Panc1 (cell line): Measurements from ENCODE around the gene HP. TPM values are rescaled to one million over a fixed set of nuclear protein-coding genes. Genes with fewer than 3 reads are reported as not detected.

Experiments
- ATAC-seq: fragments of 200-7000 bp; cut with Tn5 transposase; 2 replicates; pipeline ENCODE4 v1.9.1; 2020; ENCODE audit warnings: mild to moderate bottlenecking, moderate library complexity
- BruUV-seq: library from RNA; stranded (reverse); fragments of 400-500 nt; replicated peaks from 2 replicates; lab custom pipeline; 2021; lab: Mats Ljungman, UMichigan
- CTCF ChIA-PET: fragments of 300-600 bp; sonication (Branson Sonifier 250); formaldehyde crosslinking; loops from one replicate; lab custom pipeline; 2022; ENCODE audit warnings: antibody characterized with exemption; lab: Charles Lee
- POLR2A ChIA-PET: fragments of 300-600 bp; sonication (Branson Sonifier 250); formaldehyde crosslinking; loops from one replicate; lab custom pipeline; 2022; ENCODE audit warnings: antibody characterized with exemption; lab: Charles Lee
- DNase-seq: peaks from one replicate; pipeline ENCODE4 v3.0.0-alpha.2; 2010; ENCODE audit warnings: low read depth, low spot score
- H3K27ac ChIP-seq: 2 replicates; pipeline ENCODE4 v1.5.1; 2011; ENCODE audit warnings: mild to moderate bottlenecking, low read length, inconsistent platforms
- H3K27me3 ChIP-seq: fragments of 200-500 bp; sonication (Bioruptor generic); 2 replicates; pipeline ENCODE4 v1.6.0; 2014; ENCODE audit warnings: low read length, inconsistent platforms; ENCODE audit not compliant: control insufficient read depth, insufficient read depth
- H3K36me3 ChIP-seq: fragments of 200-500 bp; sonication (Bioruptor generic); 2 replicates; pipeline ENCODE4 v1.5.1; 2014; ENCODE audit warnings: inconsistent platforms, mild to moderate bottlenecking, low read length, moderate library complexity; ENCODE audit not compliant: control insufficient read depth, insufficient read depth
- H3K4me1 ChIP-seq: 2 replicates; pipeline ENCODE4 v1.5.1; 2011; ENCODE audit warnings: inconsistent platforms, mild to moderate bottlenecking, low read length, moderate library complexity; ENCODE audit not compliant: control insufficient read depth, insufficient read depth
- H3K4me3 ChIP-seq, 2 experiments: 2 replicates each; pipeline ENCODE4 v1.5.1; 2011 to 2012; ENCODE audit warnings: low read depth in 2 of 2, low read length in 2 of 2, mild to moderate bottlenecking in 2 of 2, inconsistent platforms in 1 of 2, moderate library complexity in 1 of 2
- H3K9me3 ChIP-seq: fragments of 200-500 bp; sonication (Bioruptor generic); 2 replicates; pipeline ENCODE4 v1.5.1; 2014; ENCODE audit warnings: low read depth, mild to moderate bottlenecking, inconsistent platforms, low read length, moderate library complexity; ENCODE audit not compliant: control insufficient read depth, insufficient read depth
- POLR2AphosphoS5 ChIP-seq: IDR thresholded peaks from 2 replicates; pipeline ENCODE4 v1.6.1; 2012; ENCODE audit warnings: mild to moderate bottlenecking, low read depth, low read length, moderate library complexity
- SIN3A ChIP-seq: IDR thresholded peaks from 2 replicates; pipeline ENCODE4 v1.6.1; 2012; ENCODE audit warnings: low read depth, mild to moderate bottlenecking, low read length, moderate library complexity, borderline replicate concordance; ENCODE audit not compliant: insufficient read depth
- TCF7L2 ChIP-seq: IDR thresholded peaks from 2 replicates; pipeline ENCODE4 v1.6.1; 2011; ENCODE audit warnings: mild to moderate bottlenecking, low read depth, low read length, inconsistent platforms
- in situ Hi-C: cut with HindIII; loops from 2 replicates; pipeline ENCODE4 v1.10.0; 2016; ENCODE audit warnings: low sequenced_read_pairs, low pct_unique_long_range_greater_than_20kb
- intact Hi-C: fragments of 100-400 bp; cut with micrococcal nuclease; formaldehyde crosslinking; loops from one replicate; pipeline ENCODE4 v1.10.0; 2022; ENCODE audit not compliant: unreplicated experiment
- total RNA-seq: library from RNA; stranded (reverse); gene quantifications from one replicate; pipeline ENCODE4 v1.2.1, GENCODE V29; 2021; ENCODE audit not compliant: unreplicated experiment
- TF ChIP-seq, protein P1 (sequence below), 2 experiments: IDR thresholded peaks; 2 replicates each; pipeline ENCODE4 v1.6.1; 2011 to 2012; ENCODE audit warnings: low read depth in 2 of 2, control low read depth in 1 of 2, low read length in 1 of 2, mild to moderate bottlenecking in 1 of 2, moderate library complexity in 1 of 2; ENCODE audit not compliant: insufficient read depth in 1 of 2
- TF ChIP-seq, protein P2 (sequence below): fragments of 450-650 bp; IDR thresholded peaks from 2 replicates; pipeline ENCODE4 v1.5.1; 2017; ENCODE audit warnings: mild to moderate bottlenecking

Gene HP
- total RNA-seq, 1 experiment from 2014 or later, result 7.0 TPM

DNA sequence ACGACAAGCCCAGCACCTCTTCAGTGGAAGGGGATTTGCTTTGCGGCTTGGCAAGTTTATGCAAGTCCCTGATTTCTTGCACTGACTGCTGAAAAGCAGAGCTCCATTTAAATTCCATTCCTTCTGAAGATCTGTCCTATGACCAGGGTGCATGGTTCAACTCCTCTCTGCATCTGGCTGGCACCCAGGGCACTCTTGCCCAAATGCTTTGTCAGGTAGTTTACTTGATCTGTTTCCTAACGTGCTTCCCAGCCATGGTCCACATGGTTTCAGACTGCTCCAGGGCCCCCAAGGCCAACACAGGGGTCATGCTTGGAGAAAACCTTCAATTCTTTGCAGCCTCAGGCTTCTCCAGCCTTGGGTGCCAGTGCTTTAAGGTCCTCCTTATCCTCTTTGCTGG is 11.2 kb upstream of the HP start:
- Histone ChIP-seq H3K27me3 (no peaks in the 10 kb centered on the region), H3K36me3 (no peaks in the 10 kb centered on the region), H3K4me3 (no peak overlapping the region), H3K9me3 (no peaks in the 10 kb centered on the region), H3K27ac (no peak overlapping the region), H3K4me1 (no peaks in the 10 kb centered on the region)
- intact Hi-C loops (no loop called here), in situ Hi-C loops (no loop called here)
- TF ChIP-seq, protein P1, sequence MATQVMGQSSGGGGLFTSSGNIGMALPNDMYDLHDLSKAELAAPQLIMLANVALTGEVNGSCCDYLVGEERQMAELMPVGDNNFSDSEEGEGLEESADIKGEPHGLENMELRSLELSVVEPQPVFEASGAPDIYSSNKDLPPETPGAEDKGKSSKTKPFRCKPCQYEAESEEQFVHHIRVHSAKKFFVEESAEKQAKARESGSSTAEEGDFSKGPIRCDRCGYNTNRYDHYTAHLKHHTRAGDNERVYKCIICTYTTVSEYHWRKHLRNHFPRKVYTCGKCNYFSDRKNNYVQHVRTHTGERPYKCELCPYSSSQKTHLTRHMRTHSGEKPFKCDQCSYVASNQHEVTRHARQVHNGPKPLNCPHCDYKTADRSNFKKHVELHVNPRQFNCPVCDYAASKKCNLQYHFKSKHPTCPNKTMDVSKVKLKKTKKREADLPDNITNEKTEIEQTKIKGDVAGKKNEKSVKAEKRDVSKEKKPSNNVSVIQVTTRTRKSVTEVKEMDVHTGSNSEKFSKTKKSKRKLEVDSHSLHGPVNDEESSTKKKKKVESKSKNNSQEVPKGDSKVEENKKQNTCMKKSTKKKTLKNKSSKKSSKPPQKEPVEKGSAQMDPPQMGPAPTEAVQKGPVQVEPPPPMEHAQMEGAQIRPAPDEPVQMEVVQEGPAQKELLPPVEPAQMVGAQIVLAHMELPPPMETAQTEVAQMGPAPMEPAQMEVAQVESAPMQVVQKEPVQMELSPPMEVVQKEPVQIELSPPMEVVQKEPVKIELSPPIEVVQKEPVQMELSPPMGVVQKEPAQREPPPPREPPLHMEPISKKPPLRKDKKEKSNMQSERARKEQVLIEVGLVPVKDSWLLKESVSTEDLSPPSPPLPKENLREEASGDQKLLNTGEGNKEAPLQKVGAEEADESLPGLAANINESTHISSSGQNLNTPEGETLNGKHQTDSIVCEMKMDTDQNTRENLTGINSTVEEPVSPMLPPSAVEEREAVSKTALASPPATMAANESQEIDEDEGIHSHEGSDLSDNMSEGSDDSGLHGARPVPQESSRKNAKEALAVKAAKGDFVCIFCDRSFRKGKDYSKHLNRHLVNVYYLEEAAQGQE (IDR thresholded peaks at IDR 0.05; ENCODE audit: insufficient read depth in 1 of 2, low read depth in 2 of 2, low read length in 1 of 2), result no peak
- TF ChIP-seq, protein P2, sequence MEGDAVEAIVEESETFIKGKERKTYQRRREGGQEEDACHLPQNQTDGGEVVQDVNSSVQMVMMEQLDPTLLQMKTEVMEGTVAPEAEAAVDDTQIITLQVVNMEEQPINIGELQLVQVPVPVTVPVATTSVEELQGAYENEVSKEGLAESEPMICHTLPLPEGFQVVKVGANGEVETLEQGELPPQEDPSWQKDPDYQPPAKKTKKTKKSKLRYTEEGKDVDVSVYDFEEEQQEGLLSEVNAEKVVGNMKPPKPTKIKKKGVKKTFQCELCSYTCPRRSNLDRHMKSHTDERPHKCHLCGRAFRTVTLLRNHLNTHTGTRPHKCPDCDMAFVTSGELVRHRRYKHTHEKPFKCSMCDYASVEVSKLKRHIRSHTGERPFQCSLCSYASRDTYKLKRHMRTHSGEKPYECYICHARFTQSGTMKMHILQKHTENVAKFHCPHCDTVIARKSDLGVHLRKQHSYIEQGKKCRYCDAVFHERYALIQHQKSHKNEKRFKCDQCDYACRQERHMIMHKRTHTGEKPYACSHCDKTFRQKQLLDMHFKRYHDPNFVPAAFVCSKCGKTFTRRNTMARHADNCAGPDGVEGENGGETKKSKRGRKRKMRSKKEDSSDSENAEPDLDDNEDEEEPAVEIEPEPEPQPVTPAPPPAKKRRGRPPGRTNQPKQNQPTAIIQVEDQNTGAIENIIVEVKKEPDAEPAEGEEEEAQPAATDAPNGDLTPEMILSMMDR, result no peak
- TF ChIP-seq SIN3A (no peak), TCF7L2 (no peak), POLR2AphosphoS5 (no peak)
- BruUV-seq, result no TSS peak
- ATAC-seq (no peak), DNase-seq (no peak)
- ChIA-PET POLR2A (no interaction called here), CTCF (no interaction called here)

DNA sequence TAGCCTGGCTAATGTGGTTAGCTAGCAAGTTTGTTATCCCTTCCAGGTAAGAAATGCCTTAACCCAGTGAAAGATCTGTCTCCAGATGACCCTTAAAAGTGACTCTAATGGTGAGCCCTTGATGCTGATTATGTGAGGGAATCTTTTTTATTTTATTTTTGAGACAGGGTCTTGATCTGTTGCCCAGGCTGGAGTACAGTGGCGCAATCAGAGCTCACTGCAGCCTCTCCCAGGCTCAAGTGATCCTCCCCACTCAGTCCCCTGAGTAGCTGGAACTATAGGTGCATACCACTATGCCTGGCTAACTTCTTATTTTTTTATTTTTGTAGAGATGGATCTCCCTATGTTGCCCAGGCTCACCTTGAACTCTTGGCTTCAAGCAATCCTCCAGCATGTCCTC is 10.8 kb upstream of the HP start:
- TF ChIP-seq POLR2AphosphoS5 (no peak), TCF7L2 (no peak), SIN3A (no peak)
- TF ChIP-seq, protein P2, result no peak
- TF ChIP-seq, protein P1 (IDR thresholded peaks at IDR 0.05; ENCODE audit: insufficient read depth in 1 of 2, low read depth in 2 of 2, low read length in 1 of 2), result no peak
- no peaks in the 10 kb centered on the region for H3K9me3 ChIP-seq
- intact Hi-C loops, result no loop called here

More for the DNA sequence above, 10.8 kb upstream of the HP start:
- ATAC-seq, result no peak
- ChIA-PET CTCF (no interaction called here), POLR2A (no interaction called here)
- H3K4me3 ChIP-seq, result no peak overlapping the region
- in situ Hi-C loops, result no loop called here
- no peaks in the 10 kb centered on the region for H3K27me3 ChIP-seq
- no peak for DNase-seq
- no peak overlapping the region for H3K27ac ChIP-seq
- no peaks in the 10 kb centered on the region for H3K4me1 ChIP-seq
- BruUV-seq, result no TSS peak
- no peaks in the 10 kb centered on the region for H3K36me3 ChIP-seq
